ENCODE data around the gene AGBL5. TPM values are rescaled to one million over a fixed set of nuclear protein-coding genes. Genes with fewer than 3 reads are reported as not detected.

AGBL5 gene
- total and polyA plus RNA-seq, 2 donors (not counting 1 experiment from before 2014, with no cell fraction given), result 10.0 to 17.5 TPM

DNA sequence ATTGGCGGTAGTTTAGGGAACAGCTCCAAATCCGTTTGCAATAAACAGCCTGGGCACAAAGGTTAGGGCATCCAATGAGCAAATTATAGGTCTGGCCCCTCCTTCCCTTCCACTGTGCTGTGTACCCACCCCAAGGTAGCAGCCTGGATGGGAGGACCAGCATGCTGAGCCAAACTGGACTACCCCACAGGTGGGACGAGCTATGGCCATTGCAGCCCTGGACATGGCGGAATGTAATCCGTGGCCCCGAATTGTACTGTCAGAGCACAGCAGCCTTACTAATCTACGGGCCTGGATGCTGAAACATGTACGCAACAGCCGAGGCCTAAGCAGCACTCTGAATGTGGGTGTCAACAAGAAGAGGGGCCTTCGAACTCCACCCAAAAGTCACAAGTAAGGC lies 6.7 kb downstream of the AGBL5 start:
- no peak overlapping the region for H3K4me3 Mint-ChIP-seq
- no peak for ATAC-seq (ENCODE audit: low read depth)
- ChIA-PET POLR2A (no interaction called here), CTCF (no interaction called here)
- no peaks in the 10 kb centered on the region for H3K9me3 Mint-ChIP-seq (ENCODE audit: insufficient read depth)
- Histone ChIP-seq H2AFZ (ENCODE audit: insufficient read depth, low read depth, low read length, poor library complexity, severe bottlenecking) (no peak overlapping the region), H3K4me1 (ENCODE audit: control insufficient read depth in 2 of 2, insufficient read depth in 2 of 2, low read length in 2 of 2) (no peaks in the 10 kb centered on the region), H3K27ac (ENCODE audit: low read length in 2 of 2) (no peak overlapping the region), H3K9me3 (ENCODE audit: control extremely low read depth in 1 of 3, control insufficient read depth in 2 of 3, insufficient read depth in 1 of 3, low read length in 2 of 3) (no peaks in the 10 kb centered on the region), H3K27me3 (replicated peaks in 1 of 4; ENCODE audit: control extremely low read depth in 1 of 4, control insufficient read depth in 3 of 4, insufficient read depth in 4 of 4, low read length in 3 of 4) (no peaks in the 10 kb centered on the region), H3K36me3 (replicated peaks in 1 of 2; ENCODE audit: control extremely low read depth in 1 of 2, control insufficient read depth in 1 of 2, extremely low read depth in 1 of 2, insufficient read depth in 2 of 2, low read length in 1 of 2) (peaks cover 0 to 30% of the 10 kb centered on the region in 2 experiments), H3K4me3 (ENCODE audit: control extremely low read depth in 1 of 5, extremely low read depth in 1 of 5, insufficient read depth in 1 of 5, low read depth in 2 of 5, low read length in 4 of 5) (no peak overlapping the region), H3K9ac (ENCODE audit: low read length) (no peak overlapping the region), H3K79me2 (ENCODE audit: control insufficient read depth, insufficient read depth, low read length) (no peaks in the 10 kb centered on the region), H3K4me2 (replicated peaks; ENCODE audit: low read depth, low read length, poor library complexity, severe bottlenecking) (no peak overlapping the region), H4K20me1 (ENCODE audit: control insufficient read depth, insufficient read depth, low read length, poor library complexity, severe bottlenecking) (no peaks in the 10 kb centered on the region)
- DNase-seq, result no peak
- TF ChIP-seq CTCF (IDR thresholded peaks at IDR 0.05), result no peak
- no peak for TF ChIP-seq EZH2 (IDR thresholded peaks at IDR 0.05; ENCODE audit: borderline replicate concordance, insufficient read depth, low read depth, low read length, poor library complexity, severe bottlenecking)
- H3K27me3 Mint-ChIP-seq, result no peaks in the 10 kb centered on the region
- no peak overlapping the region for H3K27ac Mint-ChIP-seq
- WGBS (ENCODE audit: insufficient coverage), result 96% methylated on average over 9 of the region's 10 CpGs
- peaks cover under 1% of the 10 kb centered on the region for H3K4me1 Mint-ChIP-seq
- intact Hi-C loops (cut with micrococcal nuclease), result no loop called here

GRCh38 chr2:27059141-27059820 lies 7.8 kb downstream of the AGBL5 start:
- no peaks in the 10 kb centered on the region for H3K9me3 Mint-ChIP-seq (ENCODE audit: insufficient read depth)

More at GRCh38 chr2:27059141-27059820, 7.8 kb downstream of the AGBL5 start:
- H2AFZ ChIP-seq (ENCODE audit: insufficient read depth, low read depth, low read length, poor library complexity, severe bottlenecking), result no peak overlapping the region
- H4K20me1 ChIP-seq (ENCODE audit: control insufficient read depth, insufficient read depth, low read length, poor library complexity, severe bottlenecking), result no peaks in the 10 kb centered on the region
- no peaks in the 10 kb centered on the region for H3K9me3 ChIP-seq (ENCODE audit: control extremely low read depth in 1 of 3, control insufficient read depth in 2 of 3, insufficient read depth in 1 of 3, low read length in 2 of 3)
- POLR2A ChIA-PET, result no interaction called here
- H3K27me3 ChIP-seq (replicated peaks in 1 of 4; ENCODE audit: control extremely low read depth in 1 of 4, control insufficient read depth in 3 of 4, insufficient read depth in 4 of 4, low read length in 3 of 4), result no peaks in the 10 kb centered on the region
- CTCF ChIA-PET, result interaction anchor here (1.2 kb wide), 1 partner anchor 9 kb away, joined by 3 read pairs; no protein-coding TSS in a partner anchor
- Mint-ChIP-seq H3K4me3 (no peak overlapping the region), H3K27me3 (no peaks in the 10 kb centered on the region), H3K4me1 (no peaks in the 10 kb centered on the region), H3K27ac (no peak overlapping the region)
- no peak overlapping the region for H3K4me2 ChIP-seq (replicated peaks; ENCODE audit: low read depth, low read length, poor library complexity, severe bottlenecking)
- no peak overlapping the region for H3K9ac ChIP-seq (ENCODE audit: low read length)
- H3K4me1 ChIP-seq (ENCODE audit: control insufficient read depth in 2 of 2, insufficient read depth in 2 of 2, low read length in 2 of 2), result no peaks in the 10 kb centered on the region
- ATAC-seq (ENCODE audit: low read depth) (no peak), DNase-seq (no peak)
- no peak overlapping the region for H3K27ac ChIP-seq (ENCODE audit: low read length in 2 of 2)
- H3K4me3 ChIP-seq (ENCODE audit: control extremely low read depth in 1 of 5, extremely low read depth in 1 of 5, insufficient read depth in 1 of 5, low read depth in 2 of 5, low read length in 4 of 5), result no peak overlapping the region
- H3K36me3 ChIP-seq (replicated peaks in 1 of 2; ENCODE audit: control extremely low read depth in 1 of 2, control insufficient read depth in 1 of 2, extremely low read depth in 1 of 2, insufficient read depth in 2 of 2, low read length in 1 of 2), result peaks cover 0 to 26% of the 10 kb centered on the region in 2 experiments
- no peak for TF ChIP-seq EZH2 (IDR thresholded peaks at IDR 0.05; ENCODE audit: borderline replicate concordance, insufficient read depth, low read depth, low read length, poor library complexity, severe bottlenecking)
- no peak for TF ChIP-seq CTCF (IDR thresholded peaks at IDR 0.05)
- WGBS (ENCODE audit: insufficient coverage), result 99% methylated on average over 14 of the region's 15 CpGs
- intact Hi-C loops (cut with micrococcal nuclease), result no loop called here
- no peaks in the 10 kb centered on the region for H3K79me2 ChIP-seq (ENCODE audit: control insufficient read depth, insufficient read depth, low read length)
